ENCODE measurements around the gene MYL5.

DNA sequence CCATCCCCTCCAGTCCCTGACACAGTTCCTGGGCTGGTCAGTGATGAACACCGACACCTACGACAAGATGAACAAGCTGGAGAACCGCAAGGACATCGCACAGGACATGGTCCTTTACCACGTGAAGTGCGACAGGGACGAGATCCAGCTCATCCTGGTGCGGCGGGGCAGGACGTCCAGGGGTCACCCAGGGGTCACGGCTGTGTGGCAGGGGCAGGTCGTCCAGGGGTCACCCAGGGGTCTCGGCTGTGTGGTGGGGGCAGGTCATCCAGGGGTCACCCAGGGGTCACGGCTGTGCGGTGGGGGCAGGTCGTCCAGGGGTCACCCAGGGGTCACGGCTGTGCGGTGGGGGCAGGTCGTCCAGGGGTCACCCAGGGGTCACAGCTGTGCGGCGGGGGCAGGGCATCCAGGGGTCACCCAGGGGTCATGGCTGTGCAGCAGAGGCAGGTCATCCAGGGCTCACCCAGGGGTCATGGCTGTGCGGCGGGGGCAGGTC, 17.0 kb upstream of the MYL5 start:
- TF ChIP-seq ZNF335 (tag by site-specific recombination; conservative IDR thresholded peaks at IDR 0.05) (no peak), ZNF623 (tag by site-specific recombination; IDR thresholded peaks at IDR 0.05) (no peak), ZNF776 (tag by site-specific recombination; IDR thresholded peaks at IDR 0.05; ENCODE audit: borderline replicate concordance) (no peak)
- TF ChIP-seq, protein P1, sequence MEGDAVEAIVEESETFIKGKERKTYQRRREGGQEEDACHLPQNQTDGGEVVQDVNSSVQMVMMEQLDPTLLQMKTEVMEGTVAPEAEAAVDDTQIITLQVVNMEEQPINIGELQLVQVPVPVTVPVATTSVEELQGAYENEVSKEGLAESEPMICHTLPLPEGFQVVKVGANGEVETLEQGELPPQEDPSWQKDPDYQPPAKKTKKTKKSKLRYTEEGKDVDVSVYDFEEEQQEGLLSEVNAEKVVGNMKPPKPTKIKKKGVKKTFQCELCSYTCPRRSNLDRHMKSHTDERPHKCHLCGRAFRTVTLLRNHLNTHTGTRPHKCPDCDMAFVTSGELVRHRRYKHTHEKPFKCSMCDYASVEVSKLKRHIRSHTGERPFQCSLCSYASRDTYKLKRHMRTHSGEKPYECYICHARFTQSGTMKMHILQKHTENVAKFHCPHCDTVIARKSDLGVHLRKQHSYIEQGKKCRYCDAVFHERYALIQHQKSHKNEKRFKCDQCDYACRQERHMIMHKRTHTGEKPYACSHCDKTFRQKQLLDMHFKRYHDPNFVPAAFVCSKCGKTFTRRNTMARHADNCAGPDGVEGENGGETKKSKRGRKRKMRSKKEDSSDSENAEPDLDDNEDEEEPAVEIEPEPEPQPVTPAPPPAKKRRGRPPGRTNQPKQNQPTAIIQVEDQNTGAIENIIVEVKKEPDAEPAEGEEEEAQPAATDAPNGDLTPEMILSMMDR (tag by site-specific recombination; IDR thresholded peaks at IDR 0.05): no peak
- TF ChIP-seq, protein P2, sequence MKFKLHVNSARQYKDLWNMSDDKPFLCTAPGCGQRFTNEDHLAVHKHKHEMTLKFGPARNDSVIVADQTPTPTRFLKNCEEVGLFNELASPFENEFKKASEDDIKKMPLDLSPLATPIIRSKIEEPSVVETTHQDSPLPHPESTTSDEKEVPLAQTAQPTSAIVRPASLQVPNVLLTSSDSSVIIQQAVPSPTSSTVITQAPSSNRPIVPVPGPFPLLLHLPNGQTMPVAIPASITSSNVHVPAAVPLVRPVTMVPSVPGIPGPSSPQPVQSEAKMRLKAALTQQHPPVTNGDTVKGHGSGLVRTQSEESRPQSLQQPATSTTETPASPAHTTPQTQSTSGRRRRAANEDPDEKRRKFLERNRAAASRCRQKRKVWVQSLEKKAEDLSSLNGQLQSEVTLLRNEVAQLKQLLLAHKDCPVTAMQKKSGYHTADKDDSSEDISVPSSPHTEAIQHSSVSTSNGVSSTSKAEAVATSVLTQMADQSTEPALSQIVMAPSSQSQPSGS (tag by site-specific recombination; IDR thresholded peaks at IDR 0.05; ENCODE audit: low read depth): no peak

Data from HEK293 (cell line).